Activated CD4-positive, alpha-beta T cell treated with anti-CD3 and anti-CD28 coated beads for 24 hours (primary cell): ENCODE data around the gene FOXF2.

Experiments
- DNase-seq, 2 donors: peaks; one replicate each; pipeline ENCODE4 v3.0.0-alpha.2; 2020; ENCODE audit warnings: low read depth in 2 of 2

The FOXF2 gene

DNA sequence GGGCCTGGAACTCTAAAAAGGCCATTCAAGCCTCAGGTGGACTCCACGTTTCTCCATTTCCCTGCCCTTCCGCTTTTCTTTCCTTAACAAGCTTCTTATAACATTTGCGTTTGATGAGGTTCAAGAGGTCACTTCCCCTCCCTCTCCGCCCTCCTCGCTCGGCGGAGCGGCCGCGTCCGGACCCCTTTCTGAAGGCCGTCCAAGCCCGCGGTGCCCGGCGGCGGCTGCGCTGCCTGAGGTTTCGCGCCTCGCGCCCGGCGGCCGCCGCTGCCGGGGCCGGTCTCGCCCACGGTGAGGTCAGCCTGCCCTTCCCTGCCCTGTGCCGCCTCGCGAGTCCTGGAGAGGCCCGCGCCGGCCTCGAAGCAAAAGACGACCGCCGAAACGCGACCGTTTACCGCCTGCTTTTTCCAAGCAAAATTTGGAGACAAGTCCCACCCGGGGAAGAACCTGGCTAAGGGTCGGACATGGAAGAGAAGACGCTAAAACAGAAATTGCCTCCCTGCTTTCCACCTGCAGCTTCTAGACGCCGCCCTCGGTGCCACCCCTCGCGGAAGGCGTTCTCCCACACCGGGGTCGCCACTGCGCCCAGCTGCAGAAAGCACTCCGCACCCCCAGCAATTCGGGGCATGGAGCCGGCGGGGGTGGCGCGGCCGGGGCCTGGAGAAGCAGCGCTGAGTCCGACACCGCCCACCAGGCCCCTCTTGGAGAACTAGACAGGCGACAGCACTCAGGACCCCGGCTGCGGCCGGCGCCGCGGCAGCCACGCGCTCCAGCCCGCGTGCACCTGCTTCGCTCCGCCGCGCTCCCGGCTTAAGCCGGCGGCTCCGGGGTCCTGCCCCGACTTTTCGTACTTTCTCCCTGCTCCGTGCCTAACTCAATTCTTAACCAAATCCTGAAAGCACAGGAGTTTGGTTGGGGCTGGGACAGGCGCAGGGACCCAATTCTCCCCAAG, 11.0 kb upstream of the FOXF2 start:
- no peak for DNase-seq

DNA sequence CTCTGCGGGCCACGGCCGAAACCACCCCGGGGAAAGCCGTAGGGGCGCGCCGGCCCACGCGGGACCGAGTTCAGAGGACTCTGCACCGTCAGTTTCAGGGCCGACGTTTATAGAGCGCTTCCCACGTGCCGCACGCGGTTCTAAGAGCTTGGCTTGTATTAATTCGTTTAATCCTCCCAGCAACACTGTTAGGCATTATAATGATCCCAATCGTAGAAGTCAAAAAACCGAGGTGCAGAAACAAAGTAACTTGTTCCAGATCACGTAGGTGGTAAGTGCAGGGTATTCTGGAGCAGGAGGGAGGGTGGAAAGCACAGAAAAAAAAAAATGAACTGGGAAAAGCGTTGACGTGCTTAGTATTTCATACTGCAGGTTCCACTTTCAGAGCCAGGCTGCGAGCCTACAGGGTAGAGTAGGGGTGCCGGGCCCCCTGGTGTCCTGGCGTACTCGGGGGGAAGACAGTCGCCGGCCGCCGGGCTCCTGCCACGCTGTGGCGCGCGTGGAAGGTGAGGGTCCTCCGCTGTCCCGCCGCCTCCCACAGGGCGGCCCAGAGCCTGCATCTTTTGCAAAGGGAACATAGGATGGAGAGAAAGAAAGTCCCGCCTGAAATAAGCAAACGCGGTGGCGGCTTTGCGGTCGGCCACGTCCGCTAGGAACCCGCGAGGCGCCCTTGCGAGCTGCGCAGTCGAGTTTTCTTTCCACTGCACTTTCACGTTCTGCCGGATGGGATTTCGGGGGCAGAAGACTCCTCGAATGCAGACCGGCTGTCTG, 10.2 kb upstream of the FOXF2 start:
- DNase-seq, result no peak

DNA sequence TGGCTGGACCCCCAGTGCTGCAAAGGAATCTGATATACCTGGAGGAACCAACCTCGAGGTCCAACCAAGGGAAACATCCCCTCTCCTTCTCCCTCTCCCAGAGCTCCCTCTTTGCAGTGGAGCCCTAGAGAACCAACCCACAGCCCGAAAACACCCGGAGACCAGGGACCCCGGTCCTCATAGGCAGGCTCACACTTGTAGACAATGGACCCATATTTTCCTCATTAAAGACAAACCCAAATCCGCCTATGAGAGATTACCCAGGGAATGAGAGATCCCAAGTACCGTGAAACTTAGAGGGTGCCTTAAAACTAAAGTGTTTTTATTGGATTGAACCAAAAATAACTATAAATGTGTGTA, 9.6 kb upstream of the FOXF2 start:
- DNase-seq, result no peak

DNA sequence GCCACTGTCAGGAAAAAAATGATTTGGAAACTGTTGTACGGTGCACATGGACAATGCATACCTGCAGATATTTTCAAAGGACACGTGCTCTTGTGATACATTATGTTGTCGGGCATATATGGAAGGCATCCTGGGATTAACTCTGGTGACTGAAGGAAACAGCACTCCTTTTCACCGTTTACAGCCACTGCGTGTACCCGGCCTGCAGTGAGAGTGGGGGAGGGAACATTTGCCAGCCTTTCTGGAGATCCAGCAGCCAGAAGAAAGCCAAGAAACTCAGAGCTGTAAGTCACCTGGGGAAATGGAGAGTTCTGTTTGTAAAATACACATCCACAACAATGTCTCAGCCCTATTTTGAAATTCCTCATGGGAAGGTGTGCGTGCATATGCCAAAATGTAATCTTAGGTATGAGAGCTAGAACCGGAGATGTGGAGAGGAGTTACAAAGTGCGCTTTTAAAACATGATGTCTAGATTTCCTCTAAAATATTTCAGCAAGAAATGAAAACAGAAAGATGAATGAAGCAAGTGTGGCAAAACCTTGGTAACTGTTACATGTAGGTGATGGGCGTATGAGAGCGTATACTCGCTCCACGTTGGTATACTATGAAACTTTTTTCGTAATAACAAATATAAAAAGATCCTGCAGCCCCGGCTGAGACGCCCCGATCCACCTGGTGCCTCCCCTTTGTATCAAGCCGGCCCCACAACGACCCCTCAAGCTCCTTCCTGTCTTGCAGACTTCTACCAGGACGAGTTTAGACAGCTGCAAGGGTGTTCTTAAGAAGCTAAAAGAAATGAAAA, 8.6 kb upstream of the FOXF2 start:
- DNase-seq, result no peak

DNA sequence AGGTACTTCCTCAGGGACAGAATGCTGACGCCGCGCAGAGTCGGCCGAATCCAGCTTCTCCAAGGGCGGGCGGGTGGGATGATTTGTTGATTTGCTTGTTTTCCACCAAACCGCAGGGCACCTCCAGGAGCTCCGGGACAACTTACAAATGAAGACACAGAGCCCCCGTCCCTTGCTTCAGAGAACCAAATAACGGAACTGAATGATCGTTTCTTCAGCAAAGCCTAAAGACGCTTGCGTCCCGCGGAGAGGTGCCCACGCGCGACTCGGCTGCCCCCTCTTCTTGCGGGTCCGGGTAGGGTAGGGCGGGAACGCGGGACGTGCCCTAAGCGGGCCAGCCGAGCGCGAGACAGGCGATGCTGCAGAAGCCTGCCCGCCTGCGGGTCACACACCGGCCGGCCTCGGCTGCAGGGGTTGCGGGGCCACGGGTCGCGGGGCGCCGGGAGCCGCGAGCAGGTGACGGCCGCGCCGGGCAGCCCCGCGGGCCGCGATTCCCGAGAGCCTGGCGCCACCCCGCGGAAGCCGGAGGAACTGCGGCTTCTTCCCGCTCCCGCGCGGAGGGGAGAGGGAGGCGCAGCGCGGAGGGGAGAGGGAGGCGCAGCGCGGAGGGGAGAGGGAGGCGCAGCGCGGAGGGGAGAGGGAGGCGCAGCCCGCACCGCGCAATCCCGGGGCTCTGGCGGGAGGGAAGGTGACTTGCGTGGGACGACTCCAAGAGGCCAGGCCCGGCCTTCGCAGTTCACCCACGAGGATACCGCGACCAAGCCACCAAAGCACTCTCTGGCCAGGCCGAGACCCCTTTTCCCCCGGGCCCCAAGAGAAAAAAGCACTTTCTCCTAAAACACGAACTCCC, 7.7 kb upstream of the FOXF2 start:
- DNase-seq, result peak; percentile 41 to 54

DNA sequence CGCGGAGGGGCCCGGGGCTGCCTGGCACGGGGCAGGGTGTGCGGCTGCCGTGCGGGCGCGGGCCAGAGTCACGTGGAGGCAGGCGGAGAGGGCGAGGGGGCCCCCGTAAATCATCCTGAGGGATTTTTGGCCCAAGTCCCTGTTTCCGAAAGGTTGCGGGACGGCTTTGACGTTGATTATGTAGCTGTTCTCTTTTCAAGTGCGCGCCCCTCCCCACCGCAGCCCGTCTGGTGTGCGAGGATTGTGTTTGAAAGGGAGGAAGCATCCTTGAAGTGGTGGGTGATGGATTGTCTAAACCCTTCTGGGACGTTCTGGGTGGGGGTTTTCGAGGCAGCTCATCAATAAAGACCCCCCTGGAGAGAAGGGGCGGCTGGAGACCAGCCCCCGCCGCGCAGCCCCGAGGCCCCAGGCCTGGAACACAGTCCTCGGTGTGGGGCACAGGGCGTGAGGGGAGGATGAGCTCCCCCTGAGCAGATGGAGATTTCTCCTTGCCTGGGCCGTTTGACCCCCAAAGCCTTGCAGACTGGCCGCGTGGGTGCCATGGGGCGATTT, 7.0 kb upstream of the FOXF2 start:
- DNase-seq, result no peak

DNA sequence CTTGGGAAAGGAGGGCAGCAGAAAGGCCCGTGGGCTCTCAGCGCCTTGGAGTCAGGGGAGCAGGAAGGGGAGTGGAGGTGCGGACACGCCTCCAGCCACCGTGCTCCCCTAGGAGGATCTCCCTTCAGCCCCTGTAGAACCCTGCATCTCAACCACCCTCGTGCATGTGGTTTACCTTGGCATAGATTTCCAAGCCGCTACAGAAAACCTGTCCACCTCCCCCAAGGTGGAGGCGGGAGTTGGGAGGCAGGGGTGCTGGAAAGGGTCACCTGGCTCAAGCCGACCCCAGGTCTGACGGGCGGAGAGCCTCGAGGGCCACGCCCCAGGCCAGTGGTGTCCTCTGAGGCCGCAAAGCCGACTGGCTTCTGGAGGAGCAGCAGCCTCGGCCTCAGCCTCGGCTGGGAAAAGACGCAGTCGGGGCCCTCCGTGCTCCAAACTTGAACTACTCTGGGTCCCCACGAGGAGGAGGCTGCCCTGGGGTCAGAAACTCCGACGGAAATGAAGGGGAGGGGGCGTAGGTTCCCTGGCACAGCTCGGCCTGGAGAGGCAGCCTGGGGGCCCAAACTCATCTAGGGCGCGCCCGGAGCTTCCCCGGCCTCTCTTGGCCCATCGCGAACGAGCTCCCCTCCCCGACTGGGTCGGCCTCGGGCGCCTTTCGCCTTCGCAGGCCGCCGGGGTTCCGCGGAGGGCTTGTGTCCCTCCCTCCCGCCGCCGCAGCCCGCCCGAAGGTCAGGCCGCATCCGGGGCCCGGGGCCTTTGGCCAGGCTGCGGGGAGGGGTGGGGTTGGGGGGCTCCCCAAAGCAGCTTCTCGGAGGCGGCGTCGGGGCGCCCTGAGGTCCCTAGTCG, 6.3 kb upstream of the FOXF2 start:
- DNase-seq, result no peak

DNA sequence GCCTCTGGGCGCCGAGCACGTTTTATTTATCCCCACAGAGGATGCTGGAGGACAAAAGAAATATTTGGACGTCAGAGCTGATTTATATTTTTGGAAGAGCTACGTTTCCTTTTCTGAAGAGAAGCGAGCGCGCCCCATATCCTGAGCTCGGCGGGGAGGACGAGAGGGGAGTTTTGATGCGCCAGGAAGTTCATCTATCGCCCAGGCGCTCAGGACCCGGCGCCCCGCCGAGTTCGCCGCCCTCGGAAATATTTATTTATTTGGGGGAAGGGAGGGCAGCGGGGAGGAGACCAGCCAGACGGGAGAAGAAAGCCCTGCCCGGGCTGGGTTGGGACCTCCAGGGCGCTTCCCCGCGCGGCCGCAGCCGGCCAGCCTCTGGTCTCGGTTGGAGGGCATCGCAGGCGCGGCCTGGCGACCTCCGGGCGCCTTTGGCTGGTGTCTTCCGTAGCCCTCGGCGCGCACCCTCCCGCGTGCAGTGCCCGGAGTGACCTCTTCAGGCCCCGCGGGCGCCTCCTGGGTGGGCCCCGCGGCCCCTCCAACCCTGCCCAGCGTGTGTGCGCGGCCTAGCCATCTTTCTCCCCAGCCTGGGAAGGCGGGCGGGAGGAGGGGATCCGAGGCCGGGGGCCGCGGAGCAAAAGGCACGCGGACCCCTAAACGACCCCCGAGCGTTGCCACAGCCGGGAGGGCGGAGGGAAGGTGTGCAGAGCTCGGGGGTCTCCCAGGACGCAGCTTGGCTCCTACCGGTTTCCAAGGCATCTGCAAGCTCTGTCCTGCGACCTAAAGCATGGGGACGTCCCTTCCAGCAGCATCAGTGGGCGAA, 5.4 kb upstream of the FOXF2 start:
- no peak for DNase-seq

DNA sequence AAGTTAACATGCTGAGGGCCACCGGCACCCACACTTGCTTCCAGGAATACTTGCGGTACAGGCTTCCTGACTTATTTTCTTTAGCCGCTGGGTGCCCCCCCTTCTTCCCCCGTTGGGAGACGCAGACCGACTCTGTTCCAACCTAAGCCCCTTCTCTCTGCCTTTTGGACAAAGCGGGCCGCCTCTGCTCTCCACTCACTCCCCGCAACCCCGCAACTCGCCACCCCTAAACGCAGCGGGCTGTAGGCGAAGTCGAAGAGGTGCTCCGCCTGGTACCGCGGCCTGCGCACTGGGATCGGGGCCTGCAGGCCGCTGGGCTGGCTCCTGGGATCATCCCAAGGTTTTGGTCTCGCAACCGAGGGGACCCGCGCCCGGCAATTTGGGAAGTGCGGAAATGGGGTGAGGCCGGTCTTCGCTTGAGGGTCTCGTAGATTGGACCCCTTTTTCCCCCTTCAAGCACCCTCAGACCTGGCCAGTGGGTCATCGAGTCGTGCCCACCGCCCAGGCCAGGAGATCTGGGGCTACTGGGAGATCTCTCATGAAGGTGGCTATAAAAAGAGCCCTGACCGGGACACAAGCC, 4.7 kb upstream of the FOXF2 start:
- DNase-seq, result no peak

DNA sequence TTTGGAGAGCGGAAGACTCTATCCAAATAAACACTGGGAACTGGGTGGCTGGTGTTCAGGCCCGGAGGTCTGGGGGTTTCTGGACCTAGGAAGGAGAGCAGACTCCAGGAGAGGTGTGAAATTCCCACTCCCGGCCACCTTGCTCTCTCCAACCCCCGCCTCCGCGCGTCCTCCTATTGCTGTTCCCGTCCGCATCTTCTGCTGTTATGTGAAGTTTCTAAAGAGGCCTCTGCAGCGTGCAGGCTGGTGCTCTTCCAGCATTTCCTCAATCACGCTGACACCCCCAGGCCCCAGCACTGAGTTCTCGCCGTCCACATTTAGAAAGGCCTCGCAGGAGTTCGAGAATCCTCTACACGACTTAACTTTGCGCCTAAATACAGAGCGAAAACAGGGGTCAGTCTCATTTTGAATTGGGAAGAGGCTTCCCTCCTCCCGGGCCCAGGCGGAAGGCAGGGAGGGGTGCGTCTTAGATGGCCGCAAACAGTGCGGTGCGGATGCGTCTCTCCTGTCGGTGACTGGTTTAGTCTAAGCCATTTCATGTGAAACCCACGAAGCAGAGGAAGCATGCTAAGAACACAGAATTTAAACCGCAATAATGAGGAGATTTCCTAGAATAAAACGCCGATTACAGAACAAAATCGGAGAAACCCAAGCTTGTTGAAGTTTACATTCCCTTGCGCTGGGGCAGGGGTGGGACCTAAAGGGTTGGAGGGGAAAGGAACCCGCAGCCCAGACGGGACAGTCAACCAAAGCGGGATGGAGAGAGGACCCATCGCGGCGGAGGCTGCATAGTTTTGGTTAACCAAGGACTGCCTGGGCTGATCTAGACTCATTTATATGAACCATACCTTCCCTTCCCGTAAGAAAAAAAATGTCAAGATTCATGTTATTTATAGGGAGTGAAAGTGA, 4.0 kb upstream of the FOXF2 start:
- DNase-seq, result no peak

DNA sequence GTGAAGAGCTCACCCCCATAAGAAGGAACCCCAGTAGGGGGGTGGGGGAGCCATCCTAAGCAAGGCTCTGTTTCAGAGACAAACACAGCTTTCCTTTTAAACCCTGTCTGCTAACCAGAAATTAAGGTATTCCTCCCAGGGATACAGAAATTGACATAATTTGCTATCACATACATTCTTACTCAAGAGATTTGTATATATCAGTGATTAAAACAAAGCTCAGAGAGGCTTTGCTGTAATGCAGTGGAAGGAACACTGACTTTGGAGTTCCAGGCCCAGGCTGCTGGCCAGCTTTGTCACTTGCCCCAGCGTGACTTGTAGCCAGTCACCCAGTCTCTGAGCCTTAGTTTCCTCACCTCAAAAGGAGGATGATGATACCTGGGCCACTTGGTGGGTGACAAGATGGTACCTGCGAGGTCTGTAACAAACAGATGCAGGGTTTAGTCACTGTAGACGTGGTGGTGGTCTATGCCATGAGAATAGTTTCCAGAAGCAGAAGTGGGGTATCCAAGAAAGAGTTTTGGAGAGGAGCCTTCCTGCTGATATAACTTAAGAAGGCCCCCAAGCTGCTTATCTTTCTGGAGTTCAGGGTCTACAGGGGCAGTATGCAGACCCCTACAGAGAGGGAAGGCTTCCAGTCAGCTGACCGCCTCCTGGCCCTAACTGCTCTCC, 3.2 kb upstream of the FOXF2 start:
- DNase-seq, result no peak

DNA sequence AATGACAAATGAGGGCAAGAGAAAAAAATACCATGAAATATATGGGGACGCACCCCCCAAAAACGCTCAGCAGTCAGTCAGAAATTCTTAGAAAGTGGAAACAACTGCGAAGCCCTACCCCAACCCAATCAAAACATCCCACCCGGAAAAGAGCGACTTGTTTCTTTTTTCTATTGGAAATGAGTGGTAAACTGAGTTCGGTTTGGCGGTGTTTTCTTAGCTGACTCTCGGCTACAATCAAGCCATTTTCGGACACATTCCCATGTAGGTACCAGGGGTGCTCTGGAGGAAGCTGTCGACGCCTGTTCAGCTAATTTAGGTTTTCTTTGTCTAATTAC, 1.9 kb upstream of the FOXF2 start:
- DNase-seq, result no peak

DNA sequence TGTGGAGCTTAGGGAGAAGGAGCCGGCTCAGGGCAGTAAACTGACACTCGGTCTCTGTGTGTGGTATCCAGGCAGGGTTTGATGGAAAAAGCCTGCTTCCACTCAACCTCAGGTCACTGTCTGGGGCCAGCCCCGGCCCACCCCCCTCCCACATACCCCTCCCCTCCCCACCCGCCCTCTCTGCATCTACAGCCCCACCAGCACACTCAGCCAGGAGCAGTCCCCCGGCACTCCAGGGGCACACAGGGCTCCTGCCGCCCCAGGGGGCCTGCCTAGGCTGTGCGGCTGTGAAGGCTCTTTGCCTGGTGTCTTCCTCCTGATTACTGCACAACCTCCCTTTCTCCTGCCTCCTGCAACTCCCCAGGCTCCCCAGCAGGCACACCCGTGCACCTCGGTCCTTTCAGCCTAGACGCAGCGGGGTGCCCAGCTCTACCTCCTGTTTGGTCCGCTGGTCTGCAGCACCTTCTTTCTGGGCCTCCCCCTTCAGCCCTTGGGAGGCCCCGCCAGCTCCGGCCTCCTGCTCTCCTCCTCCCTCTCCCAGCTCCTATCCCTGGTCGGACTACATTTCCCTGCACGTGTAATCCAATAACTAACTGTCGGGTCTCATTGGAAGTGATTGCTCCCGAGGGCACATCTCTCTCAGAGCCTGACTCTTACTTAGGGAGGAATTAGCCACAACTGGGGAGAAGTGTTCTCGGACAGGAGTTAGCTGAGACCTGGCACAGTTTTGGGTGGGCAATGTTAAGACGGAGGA, 1.3 kb upstream of the FOXF2 start:
- DNase-seq, result no peak

DNA sequence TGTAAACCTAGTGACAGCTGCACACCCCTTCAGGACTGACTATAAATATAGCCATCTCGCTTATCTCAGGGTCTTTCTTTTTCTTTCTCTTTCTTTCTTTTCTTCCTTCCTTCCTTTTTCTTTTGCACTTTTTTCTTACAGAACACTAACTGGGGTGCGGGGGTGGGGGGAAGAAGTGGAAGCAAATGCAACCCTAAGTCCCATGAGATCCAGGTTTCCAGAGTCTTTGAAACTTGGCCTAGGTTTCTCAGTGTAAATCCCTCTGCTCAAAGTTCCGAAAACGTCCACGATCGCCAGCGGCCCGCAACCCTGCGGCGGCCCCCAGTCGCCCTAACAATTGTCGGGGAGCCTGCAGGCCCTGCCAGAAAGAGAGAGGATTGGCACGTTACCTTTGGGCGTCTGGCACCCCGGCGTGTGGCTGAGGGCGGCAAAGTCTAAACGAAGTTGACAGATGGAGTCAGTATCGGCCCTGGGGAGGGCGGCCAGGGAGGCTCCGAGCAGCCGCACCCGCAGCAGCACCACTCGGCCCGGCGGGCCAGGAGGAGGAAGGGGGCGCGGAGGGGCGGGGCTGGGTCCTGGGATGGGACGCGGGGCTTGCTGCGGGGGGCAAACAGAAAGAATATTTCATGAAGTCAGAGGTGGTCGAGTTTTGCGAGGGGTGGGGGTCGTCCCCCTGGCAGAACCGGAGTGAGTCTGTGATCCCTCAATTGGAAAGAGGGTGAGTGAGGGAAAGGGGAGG, 577 bp upstream of the FOXF2 start:
- no peak for DNase-seq

DNA sequence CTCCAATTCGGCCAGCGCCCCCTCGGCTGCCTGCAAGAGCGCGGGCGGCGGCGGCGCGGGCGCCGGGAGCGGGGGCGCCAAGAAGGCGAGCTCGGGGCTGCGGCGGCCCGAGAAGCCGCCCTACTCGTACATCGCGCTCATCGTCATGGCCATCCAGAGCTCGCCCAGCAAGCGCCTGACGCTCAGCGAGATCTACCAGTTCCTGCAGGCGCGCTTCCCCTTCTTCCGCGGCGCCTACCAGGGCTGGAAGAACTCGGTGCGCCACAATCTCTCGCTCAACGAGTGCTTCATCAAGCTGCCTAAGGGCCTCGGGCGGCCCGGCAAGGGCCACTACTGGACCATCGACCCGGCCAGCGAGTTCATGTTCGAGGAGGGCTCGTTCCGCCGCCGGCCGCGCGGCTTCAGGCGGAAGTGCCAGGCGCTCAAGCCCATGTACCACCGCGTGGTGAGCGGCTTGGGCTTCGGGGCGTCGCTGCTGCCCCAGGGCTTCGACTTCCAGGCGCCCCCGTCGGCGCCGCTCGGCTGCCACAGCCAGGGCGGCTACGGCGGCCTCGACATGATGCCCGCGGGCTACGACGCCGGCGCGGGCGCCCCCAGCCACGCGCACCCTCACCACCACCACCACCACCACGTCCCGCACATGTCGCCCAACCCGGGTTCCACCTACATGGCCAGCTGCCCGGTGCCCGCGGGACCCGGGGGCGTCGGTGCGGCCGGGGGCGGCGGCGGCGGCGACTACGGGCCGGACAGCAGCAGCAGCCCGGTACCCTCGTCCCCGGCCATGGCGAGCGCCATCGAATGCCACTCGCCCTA, 963 bp downstream of the FOXF2 start:
- peak in 1 of 2 donors; percentile 20 for DNase-seq
